ENCODE measurements around the gene MRPL20.

DNA sequence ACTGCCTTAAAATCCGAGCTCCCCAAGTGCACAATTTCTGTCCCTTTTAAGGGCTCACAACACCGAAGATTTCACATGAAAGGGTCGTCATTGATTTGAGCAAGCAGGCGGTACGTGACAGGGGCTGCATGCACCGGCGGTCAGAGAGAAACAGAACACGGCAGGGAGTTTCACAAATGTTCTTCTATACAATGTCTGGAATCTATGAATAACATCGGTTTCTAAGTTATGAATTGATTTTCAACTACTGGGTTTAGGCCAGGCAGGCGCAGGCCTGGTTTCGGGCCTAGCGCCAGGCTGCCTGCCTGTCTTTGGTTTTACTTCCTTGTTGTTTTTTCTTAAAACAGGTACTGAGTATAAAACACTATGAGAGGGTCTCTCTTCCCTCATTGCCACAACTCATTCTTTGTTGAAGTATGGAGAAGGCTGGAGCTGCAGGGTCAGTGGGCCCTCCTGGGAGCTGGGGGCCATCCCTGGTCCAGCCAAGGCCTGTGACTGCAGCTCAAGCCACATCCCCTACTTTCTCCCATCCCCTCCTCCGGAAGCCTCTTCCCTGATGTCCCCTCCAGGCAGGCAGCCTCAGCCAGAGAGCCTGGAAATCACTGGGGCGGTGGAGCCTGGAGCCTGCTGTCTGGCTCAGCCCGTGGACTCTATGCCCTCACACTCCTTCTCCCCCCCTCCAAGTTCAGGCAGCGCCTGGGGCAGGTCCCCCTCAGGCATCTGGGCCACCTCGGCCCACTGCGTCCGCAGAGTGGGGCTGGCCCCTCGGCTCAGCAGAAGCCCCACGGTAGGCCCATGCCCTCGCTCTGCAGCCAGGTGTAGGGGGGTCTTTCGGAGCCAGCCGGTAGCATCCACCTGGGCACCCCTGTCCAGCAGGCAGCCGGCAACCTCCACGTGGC is 11.6 kb upstream of the MRPL20 start:
- TF ChIP-seq, protein P1, sequence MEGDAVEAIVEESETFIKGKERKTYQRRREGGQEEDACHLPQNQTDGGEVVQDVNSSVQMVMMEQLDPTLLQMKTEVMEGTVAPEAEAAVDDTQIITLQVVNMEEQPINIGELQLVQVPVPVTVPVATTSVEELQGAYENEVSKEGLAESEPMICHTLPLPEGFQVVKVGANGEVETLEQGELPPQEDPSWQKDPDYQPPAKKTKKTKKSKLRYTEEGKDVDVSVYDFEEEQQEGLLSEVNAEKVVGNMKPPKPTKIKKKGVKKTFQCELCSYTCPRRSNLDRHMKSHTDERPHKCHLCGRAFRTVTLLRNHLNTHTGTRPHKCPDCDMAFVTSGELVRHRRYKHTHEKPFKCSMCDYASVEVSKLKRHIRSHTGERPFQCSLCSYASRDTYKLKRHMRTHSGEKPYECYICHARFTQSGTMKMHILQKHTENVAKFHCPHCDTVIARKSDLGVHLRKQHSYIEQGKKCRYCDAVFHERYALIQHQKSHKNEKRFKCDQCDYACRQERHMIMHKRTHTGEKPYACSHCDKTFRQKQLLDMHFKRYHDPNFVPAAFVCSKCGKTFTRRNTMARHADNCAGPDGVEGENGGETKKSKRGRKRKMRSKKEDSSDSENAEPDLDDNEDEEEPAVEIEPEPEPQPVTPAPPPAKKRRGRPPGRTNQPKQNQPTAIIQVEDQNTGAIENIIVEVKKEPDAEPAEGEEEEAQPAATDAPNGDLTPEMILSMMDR (IDR thresholded peaks at IDR 0.05) = no peak
- no peak for TF ChIP-seq POLR2A (IDR thresholded peaks at IDR 0.05)

Data from body of pancreas (tissue), 4 donors.